GM21576 (cell line): ENCODE results near the gene PRR13.
"Not testable (repeated sequence)": the region's sequence is repeated elsewhere in the genome, so short reads cannot be mapped to it uniquely, and the experiment has no call there.

ENCODE experiments used
- ATAC-seq: cut with Tn5 transposase; IDR thresholded peaks from one replicate; pipeline ENCODE4 v1.9.1; 2021; ENCODE audit warnings: mild to moderate bottlenecking, moderate library complexity; ENCODE audit not compliant: unreplicated experiment

The PRR13 gene

GRCh38 chr12:53435326-53435725 is 6.2 kb upstream of the PRR13 start:
- ATAC-seq, result not testable (repeated sequence)

- ATAC-seq, result not testable (repeated sequence)
These were observed 2.0 kb upstream of the PRR13 start for GRCh38 chr12:53439582-53439981.

GRCh38 chr12:53443955-53444354 is 2.4 kb downstream of the PRR13 start:
- no peak for ATAC-seq

- ATAC-seq, result not testable (repeated sequence)
These were observed 3.2 kb downstream of the PRR13 start for GRCh38 chr12:53444593-53445325.

GRCh38 chr12:53450936-53451335 is 9.4 kb downstream of the PRR13 start:
- no peak for ATAC-seq

GRCh38 chr12:53451661-53452158 is 10.2 kb downstream of the PRR13 start, which contains the start of gene PCBP2:
TSS of gene PCBP2 (plus strand) at chr12:53452102. CDS start at chr12:53454801, 2,699 bp downstream.
- peak; percentile 96 for ATAC-seq

- no peak for ATAC-seq
These were observed 10.9 kb downstream of the PRR13 start for GRCh38 chr12:53452159-53453077.

- ATAC-seq, result no peak
These were observed 12.6 kb downstream of the PRR13 start for GRCh38 chr12:53453953-53454640.

GRCh38 chr12:53454707-53455106 is 13.2 kb downstream of the PRR13 start:
- ATAC-seq, result no peak

- no peak for ATAC-seq
These were observed 15.3 kb downstream of the PRR13 start for GRCh38 chr12:53456654-53457366.

- no peak for ATAC-seq
These were observed 17.6 kb downstream of the PRR13 start for GRCh38 chr12:53459097-53459496.

GRCh38 chr12:53461059-53461458 is 19.5 kb downstream of the PRR13 start:
- no peak for ATAC-seq

- no peak for ATAC-seq
These were observed 20.1 kb downstream of the PRR13 start for GRCh38 chr12:53461591-53461990.

- no peak for ATAC-seq
These were observed 21.4 kb downstream of the PRR13 start for GRCh38 chr12:53462935-53463334.

- ATAC-seq, result no peak
These were observed 22.4 kb downstream of the PRR13 start for GRCh38 chr12:53463802-53464560.

- no peak for ATAC-seq
These were observed 23.3 kb downstream of the PRR13 start for GRCh38 chr12:53464685-53465418.

GRCh38 chr12:53465679-53466078 is 24.1 kb downstream of the PRR13 start:
- ATAC-seq, result no peak

- no peak for ATAC-seq
These were observed 25.1 kb downstream of the PRR13 start for GRCh38 chr12:53466640-53467039.

GRCh38 chr12:53467082-53467481 is 25.5 kb downstream of the PRR13 start:
- no peak for ATAC-seq
